Stimulated activated CD8-positive, alpha-beta memory T cell treated with anti-CD3 and anti-CD28 coated beads, Interleukin-7, amount 100 ng/mL, for 48 hours (primary cell): ENCODE data around the gene C2CD4C.
"Not testable (repeated sequence)": the region's sequence is repeated elsewhere in the genome, so short reads cannot be mapped to it uniquely, and the experiment has no call there.

Experiments used
- DNase-seq, 2 donors: peaks; one replicate each; pipeline ENCODE4 v3.0.0-alpha.2; 2020; ENCODE audit warnings: low read depth in 1 of 2; ENCODE audit errors: extremely low read depth in 1 of 2

The C2CD4C gene

DNA sequence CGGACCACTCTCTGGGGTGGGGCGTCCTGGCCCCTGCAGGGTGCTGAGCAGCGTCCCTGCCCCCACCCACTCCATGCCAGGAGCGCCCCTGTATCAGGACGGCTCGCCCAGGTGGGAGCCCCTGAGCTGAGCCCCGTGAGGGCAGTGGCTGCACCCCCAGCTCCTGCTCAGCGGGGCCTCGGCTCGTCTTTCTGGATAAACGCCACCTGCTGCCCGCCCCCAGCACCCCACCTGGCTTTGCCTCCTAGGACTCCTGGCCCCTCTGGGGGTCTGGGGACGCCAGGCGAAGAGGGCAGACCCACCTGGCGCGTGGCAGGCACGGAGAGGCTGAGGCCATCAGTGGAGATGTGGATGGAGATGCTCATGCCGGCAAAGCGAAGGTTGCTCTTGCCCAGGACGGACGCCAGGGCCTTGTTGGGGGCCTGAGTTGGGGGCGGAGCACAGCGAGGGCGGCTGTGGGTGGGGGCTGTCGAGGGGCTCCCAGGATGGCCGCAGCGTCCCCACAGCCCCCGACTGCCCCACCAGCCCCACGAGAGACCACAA, 29.5 kb upstream of the C2CD4C start:
- no peak for DNase-seq

DNA sequence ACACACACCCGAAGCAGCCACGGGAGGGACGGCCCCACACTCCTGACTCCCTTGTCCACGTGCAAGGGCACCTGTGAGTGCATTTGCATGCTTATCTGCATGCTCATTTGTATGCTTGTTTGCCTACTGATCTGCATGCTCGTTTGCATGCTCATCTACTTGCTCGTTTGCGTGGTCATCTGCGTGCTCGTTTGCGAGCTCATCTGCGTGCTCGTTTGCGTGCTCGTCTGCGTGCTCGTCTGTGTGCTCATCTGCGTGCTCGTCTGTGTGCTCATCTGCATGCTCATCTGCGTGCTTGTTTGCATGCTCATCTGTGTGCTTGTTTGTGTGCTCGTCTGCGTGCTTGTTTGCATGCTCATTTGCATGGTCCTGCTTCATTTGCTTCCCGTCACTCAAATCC, 28.1 kb upstream of the C2CD4C start:
- DNase-seq, result no peak

DNA sequence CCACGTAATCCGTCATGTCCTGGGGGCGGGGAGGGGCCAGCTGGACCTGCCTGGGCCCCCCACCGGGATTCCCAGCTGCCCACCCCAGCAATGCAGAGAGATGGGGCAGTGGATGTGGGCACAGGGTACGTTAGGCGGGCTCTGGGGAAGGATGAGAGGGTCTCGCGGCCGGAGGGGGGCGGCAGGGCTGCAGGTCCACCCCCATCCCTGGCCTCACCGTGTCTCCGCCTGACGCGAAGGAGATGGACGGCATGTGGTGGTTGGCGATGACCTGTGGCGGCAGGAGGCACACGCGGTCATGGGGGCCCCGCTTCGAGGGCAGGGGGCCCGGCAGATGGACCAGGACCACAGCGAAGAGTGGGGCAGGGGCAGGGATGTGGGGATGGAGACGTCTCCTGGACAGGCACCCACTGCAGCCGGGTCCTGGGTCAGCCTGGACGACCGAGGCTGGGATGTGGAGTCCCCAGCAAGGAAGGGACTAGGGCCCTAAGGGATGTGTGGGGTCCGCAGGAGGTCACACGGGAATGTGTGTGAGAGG, 27.5 kb upstream of the C2CD4C start:
- no peak for DNase-seq

DNA sequence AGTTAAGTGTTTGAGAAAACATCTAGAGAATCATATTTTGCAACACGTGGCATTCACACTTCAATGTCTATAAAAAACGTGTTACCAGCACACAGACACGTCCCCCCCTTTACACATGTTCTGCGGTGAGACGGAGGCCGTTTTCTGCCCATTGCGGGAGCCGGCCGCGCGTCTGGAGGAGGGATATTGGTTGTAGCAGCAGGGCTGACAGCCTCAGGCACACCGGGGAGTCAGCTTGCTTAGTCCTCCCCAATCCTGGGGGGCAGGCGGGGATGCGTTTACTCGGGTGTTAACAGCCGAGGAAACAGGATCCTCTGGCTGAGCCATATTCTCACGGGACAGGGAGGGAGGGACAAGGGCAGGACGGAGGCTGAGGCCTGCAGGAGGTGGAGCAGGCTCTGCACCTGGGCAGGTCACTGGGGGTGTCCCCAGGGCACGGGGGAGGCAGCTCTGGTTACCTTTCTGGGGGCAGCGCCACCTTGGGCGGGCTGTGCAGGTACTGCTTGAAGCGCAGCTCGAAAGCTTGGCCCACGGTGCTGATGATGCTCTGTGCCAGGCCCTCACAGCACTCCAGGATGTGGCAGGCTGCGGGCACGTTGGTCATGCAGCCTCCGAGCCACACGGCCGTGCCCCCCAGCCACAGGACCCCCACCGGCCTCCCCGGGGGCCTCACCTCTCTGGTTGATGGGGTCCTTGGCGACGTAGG, 26.9 kb upstream of the C2CD4C start:
- DNase-seq, result no peak

DNA sequence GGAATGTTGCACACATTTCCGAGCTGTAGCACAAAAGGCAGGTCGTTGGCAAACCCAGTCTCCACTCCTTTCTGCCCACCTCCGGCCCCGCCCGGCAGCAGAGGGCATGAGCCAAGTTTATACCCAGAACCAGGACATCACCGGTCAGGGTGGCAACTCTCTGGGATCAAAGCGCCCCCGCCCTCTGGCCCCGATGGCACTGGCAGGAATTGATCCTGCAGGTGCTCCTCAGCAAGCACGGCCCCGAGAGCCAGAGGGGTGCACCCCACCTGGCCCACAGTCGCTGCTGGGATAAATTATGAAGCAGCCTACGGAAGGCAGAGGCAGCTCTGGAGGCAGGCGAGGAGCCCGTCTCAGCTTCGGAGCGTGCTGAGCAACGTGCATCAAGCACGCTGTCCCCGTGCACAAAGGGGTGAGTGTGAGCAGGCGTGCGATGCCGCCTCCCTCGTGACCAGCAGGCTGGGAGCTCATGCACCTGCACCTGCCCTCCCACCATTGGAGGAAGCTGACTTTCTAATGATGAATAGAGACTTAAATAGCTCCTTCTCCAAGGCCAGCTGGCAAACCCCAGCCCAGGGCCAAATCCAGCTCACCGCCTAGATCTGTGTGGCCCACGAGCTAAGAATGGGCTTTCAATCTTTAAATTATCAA, 26.2 kb upstream of the C2CD4C start:
- DNase-seq, result no peak

DNA sequence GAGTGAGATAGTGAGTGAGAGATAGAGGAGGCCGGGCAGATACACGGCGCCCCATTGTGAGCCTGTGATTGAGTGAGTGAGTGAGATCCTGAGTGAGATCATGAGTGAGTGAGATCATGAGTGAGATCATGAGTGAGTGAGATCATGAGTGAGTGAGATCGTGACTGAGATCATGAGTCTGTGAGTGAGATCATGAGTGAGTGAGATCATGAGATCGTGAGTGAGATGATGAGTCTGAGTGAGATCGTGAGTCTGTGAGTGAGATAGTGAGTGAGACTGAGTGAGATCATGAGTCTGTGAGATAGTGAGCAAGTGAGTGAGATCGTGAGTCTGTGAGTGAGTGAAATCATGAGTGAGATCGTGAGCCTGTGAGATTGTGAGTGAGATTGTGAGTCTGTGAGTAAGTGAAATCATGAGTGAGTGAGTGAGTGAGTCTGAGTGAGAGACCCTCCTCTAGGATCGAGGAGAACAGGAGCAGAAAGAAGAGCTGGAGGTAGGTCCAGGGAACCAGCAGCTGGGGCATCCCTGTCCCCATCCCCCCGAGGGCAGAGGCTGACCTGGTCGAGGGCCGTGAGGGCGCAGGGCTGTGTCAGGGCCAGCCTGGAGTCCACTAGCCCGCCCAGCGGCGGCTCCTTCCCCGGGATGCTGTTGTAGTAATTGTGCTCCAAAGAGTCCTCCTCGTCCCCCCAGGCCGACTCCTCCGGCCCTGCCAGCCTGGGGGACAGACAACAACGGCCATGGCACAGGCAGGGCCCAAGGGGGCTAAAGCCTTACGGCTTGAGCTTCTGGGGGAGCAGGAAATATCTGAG, 25.4 kb upstream of the C2CD4C start:
- no peak for DNase-seq

DNA sequence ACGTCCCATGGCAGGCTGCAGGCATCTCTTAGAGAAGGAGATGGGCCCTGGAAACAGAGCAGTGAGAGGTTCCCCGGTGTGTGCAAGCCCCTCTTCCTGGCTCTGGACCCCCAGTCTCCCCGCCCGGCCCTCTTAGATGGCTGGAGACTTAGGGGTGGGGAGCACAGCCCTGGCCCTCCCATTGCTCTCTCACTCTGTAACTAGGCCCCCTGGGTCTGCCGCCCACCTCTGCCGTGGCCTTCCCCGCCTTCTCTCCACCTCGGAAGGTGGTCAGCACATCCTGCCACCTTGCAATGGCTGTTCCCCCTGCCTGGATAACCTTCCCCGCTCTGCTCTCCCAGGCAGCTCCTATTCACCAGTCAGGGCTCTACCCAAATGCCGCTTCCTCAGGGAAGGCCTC, 21.8 kb upstream of the C2CD4C start:
- no peak for DNase-seq

DNA sequence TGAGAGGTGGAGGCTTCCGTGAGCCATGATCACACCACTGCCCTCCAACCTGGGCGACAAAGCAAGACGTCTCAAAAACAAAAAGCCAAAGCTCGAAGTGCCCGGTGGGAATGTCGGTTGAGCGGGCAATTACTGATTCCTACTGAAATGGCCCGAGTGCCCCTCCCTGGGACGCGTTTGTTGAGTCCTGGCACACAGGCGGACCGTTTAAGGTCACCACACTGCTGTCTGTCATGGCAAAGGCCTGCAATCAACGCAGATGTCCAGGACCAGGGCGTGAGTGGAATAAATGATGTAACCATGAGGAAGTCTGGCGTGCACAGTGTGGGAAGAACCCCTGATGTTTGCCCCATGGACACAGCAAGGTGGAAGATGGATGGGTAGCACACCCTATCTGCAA, 19.2 kb upstream of the C2CD4C start:
- no peak for DNase-seq

DNA sequence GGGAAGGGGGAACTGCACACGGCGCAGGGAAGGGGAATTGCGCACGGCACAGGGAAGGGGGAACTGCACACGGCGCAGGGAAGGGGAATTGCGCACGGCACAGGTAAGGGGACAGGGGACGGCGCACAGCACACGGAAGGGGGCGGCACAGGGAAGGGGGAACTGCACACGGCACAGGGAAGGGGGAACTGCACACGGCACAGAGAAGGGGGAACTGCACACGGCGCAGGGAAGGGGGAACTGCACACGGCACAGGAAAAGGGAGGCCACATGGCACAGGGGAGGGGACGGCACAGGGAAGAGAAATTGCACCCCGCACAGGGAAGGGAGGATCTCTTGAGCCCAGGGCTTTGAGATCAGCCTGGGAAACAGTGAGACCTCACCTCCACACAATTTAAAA, 18.7 kb upstream of the C2CD4C start:
- DNase-seq, result not testable (repeated sequence)

DNA sequence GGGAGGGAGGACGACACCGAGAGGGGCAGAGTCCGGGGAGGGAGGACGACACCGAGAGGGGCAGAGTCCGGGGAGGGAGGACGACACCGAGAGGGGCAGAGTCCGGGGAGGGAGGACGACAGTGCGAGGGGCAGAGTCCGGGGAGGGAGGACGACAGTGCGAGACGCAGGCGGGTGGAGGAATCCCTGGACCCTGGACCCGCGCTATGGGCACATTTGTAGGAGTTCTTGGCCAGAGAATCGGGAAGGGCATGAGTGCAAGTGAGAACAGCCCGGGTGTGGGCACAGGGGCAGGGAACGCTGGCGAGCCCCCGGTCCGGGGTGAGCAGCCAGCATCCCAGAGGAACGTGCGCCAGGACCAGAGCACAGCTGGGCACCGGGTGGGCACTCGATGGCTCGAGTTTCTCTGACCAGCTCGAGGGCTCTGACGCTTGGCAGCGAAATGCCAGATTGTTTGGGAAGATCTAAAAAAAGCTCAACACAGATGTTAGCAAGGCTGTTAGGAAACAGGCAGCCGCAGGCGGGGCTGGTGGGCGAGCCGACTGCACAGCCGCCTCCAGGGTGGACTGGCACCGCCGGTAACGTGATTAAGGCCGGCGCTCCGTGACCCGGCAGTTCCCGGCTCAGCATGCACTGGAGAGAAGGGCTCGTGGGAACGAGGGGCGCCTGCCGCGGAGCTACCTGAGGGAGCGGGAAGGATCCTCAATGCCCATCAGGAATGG, 17.9 kb upstream of the C2CD4C start:
- no peak for DNase-seq

DNA sequence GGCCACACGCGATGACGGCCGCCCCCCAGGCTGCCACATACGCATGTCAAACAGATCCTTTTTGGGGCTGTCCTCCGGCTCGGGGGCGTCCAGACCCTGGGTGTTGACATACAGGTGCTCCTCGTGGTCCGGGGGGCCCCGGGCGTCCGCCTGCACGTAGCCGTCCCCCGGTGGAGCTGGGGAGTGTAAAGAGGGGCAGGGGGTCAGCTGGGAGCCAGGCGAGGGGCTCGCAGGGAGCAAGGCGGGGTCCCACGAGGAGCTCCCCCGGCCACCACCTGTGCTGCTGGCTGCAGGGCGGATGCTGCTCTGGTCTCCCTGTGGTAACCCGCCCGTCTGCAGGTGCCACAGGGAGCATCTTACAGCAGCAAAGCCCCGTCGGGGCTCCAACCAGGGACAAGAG, 16.1 kb upstream of the C2CD4C start:
- no peak for DNase-seq

DNA sequence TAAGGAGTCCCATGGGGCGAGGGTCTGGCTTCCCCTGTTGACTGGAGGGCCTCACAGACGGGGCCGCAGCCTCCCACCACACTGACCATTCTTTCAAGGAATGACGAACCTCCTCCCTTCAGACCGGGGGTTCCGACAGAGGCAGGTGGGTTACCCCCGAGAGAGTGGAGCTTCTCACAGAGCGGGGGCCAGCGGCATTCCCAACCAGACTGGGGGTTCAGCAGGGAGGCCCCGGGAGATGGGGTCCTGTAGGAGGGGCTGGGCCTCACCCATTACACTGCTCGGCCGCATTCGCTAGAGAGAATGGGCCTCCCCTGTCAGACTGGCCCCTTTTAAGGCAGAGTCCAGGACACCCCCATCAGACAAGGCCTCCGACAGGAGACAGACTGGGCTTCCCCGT, 15.6 kb upstream of the C2CD4C start:
- no peak for DNase-seq

DNA sequence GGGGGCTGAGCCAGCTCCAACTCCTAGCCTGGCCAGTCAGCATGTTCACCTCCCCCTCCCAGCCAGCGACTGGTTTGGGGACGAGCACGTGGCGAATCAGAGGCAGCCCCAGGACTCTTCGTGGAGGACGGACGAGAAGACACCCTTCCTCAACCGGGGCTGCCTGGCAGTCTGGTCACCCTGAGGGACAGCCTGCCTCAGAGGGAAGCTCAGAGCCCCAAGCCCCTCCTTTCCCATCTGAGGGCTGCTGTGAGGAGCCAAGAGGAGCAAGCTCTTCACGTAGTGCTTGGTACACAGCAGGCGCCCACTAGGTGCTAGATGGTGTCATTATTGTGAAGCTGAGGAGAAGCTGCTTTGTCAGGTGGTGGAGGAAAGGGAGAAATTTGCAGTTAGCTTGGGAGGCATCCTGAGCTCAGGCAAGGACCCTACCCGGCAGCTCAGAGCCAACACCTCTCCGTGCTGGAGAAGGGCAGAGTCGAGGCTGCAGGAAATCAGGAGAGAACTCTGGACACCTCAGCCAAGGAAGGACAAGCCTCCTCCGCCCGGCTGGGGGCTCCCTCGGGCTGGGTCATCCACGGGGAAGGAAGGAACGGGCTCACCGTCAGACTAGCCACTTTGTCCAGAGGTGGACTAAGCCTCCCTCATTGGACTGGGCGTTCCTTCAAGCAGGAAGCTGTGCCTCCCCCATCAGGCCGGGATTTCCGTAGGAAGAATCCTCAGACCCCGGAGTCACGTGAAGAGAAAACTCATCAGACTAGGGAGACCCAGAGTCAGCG, 14.9 kb upstream of the C2CD4C start:
- DNase-seq, result no peak

DNA sequence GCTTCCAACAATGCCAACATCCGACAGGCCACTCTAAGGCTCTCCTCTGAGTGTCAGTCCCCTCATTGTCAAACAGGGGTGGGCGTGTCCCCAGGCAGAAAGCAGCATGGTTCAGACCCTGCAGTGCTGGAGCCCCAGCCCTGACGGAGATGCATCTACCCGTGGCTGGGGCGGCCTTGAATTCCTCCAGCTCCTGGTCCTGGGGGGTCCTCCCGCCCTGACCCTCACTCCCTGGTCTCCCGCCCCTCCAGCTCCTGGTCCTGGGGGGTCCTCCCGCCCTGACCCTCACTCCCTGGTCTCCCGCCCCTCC, 13.9 kb upstream of the C2CD4C start:
- DNase-seq, result not testable (repeated sequence)

DNA sequence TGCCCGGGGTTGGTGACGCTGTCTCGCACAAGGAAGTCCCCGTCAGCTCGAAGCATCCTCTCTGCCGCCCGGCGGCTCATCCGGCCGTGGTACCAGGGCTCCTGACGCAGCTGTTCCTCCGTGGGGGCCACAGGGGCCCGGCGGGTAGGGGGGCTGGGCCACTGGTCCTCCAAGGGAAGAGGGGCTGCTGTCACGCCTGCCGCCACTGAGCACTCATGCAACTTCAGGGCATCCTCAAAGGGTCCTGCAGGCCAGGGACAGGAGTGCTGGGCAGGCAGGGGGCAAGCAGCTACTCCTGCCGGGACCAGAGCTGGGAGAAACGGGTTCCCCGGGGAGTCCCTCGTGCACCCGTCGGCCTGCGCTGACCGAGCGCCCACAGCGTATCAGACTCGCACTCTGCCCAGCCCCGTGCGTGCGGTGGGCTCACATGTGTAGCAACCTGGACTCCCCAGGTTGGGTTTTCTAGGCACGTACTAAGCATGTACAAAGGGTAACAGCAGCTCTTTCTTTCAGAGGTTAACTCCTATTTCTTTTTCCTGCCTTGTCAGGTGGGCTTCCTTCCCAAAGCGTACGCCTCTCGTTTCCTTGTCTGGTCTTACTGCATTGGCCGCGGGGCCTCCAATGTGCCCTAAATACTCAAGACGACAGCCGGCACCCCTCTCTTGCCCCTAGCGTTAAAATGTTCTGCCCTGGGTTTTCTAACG, 13.4 kb upstream of the C2CD4C start:
- no peak for DNase-seq

DNA sequence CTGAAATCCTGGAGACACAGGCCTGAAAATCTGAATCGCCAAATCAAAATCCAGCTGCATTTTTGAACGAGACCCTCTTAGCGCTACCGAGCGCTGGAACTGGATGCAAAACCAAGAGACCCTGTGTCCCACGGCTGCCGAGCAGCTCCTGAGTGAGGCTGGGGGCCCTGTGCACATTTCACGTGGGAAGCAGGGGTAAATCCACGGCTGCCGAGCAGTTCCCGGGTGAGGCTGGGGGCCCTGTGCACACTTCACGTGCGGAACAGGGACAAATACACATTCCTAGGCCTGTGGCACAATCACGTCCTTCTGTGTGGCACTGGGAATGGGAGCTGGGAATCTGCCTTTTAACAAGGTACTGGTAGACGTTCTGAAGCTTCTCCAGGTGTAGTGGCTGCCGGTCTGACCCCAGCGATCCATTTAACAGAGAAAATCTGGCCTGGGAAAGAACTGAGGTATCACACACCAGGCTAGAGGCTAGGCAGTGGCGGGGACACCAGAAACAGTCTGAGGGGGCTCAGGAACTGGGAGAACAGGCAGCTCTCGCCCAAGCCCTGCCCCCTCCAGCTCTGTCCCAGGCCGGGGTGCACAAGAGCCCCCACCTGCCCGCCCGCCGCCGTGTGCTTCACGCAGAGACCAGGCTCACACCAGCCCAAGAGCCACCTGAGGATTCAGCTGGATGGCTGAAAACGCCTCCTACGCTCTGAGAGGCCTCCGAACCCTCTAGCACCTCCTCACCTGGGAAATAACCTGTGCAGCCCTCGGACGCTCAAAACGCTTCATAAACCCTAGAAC, 11.0 kb upstream of the C2CD4C start:
- DNase-seq, result no peak

DNA sequence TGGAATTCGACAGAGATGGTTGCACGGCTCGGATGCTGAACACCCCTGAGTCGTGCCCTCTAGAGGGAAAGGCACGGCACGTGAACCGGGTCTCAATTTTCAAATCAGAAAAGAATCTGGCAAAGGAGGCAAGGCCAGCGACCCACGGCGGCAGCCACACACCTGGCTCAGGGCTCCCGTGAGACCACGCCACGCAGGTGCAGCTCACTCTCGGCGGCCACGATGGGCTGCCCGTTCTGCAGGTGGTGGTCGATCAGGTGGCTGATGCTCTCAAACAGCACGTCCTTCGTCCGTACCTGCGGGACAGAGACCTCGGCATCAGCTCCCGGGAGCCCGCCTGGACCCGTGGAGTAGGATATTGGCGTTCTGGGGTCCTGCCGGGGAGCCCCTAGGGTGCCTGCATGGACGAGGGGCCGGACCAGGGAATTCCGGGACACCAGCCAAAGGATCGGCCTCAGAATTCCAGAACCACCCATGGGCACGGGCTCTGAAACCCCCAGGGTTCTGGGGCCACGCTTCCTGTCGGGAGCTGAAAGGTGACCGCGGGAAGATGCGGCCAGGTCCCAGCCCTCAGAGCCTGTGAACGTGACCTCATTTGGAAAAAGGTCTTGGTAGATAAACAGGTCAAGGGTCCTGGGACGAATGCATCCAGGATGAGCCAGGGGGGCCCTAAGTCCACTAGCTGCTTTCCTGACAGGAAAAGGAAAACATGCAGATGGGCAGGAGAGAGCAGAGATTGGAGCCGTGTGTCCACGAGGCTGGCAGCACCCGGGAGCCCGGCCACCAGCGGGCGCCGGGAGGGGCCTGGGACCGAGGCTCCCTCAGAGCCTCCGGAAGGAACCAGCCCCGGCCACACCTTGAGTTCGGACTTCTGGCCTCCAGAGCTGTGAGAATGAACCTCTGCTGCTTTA, 10.1 kb upstream of the C2CD4C start:
- no peak for DNase-seq

DNA sequence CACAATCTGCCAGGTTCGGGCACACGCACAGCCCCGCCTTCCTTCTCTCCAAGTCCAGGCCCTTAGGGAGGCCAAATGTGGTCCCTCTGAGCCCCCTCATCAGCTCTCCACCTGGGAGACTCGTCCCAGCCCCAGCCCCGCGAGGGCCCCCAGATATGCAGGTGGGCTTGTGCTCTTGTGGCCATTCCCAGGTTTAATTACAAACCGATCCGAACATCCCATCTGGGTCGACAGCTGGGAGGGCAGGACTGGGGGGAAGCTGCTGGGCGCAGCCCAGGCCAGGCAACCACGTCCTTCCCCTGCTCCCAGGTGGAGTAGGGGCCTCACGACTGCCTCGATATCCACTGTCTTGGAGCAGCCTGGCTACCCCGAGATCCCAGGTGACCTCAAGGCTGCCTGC, 7.5 kb upstream of the C2CD4C start:
- DNase-seq, result no peak
